Erythroblast (primary cell): ENCODE data around the gene UBE2I.

Source experiments
- GATA1 ChIP-seq: IDR thresholded peaks from 2 replicates; pipeline ENCODE4 v1.6.1; 2011; ENCODE audit warnings: low read depth, mild to moderate bottlenecking, control low read depth, low read length, moderate library complexity
- POLR2A ChIP-seq: IDR thresholded peaks from 2 replicates; pipeline ENCODE4 v1.6.1; 2011; ENCODE audit warnings: mild to moderate bottlenecking, low read length

DNA sequence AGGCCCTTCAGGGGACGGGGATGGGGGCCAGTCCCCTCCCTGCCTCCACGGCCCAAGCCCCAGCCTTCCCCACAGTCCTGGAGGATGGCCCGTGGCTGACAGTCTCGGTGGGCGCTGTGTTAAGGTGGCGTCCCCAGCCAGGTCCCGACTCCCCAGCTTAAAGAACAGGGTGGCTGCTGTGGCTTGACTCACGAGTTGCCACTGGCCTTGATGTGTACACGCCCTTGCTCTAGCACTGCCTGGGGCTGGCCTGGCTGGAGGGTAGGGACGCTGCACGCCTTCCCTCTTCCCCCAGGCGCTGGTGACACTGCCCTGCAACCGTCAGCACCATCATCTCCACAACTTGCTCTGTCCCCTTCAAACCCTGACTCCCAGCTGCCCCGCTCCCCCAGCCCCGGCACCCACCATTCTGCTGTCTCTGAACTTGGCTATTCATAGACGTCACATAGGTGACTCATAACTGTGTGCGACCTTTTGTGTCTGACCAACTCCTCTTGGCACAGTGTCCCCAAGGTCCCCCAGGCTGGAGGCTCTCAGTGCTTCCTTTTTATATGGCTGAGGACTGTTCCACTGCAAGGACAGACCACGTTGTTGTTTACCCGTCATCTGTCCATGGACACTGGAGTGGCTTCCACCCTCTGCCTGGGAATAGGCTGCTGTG lies 48.6 kb downstream of the UBE2I start:
- TF ChIP-seq POLR2A, result no peak
- no peak for TF ChIP-seq GATA1
